Cerebellar cortex (tissue), 1 donor: ENCODE data around the gene GRPEL1.
"Not testable (repeated sequence)": the region's sequence is repeated elsewhere in the genome, so short reads cannot be mapped to it uniquely, and the experiment has no call there.

Experiments used
- DNase-seq: peaks from one replicate; pipeline ENCODE4 v3.0.0-alpha.2; 2015; ENCODE audit warnings: low spot score

GRPEL1 gene

DNA sequence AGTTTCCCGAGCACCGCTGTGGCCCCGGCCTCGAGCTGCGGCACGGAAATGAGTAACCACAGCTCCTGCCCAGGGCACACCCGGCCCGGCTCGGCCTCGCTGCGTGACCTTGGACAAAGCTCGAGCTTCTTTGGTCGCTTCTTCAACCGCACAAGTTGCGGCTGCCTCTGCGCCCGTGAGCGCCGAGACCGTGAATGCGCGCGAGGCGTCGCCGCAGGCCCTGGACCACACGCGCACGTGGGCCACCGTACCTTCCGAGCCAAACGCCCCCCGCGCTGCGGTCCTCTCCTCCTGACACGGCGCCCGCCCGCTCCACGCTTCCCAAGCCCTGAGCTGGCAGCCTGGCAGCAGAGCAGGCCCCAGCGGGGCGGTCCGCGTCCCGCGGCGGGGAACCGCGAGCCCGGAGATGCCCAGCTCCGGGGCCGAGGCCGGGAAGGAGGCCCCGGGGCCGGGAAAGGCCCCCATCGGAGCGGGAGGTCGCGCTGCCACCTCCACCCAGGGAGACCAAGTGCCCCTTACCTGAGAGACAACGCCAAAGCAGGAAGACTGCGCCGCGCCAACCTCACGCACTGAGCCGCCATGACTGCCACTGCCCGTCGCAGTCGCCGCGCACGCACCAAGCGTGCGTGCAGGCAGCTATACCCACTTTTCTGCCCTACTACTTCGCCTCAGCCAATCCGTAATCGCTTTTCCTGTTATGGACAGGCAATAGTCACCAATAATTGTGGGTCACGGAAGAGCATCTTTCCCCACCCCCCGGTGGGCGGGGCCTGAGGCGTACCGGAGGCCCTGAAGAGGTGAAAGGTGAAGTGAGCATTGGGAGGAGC, at the start of gene GRPEL1:
GRPEL1 (minus strand) TSS at position 613 of the 827 bp plus-strand sequence; CDS start at position 581, 32 bp downstream.
- peak; percentile 100 for DNase-seq

DNA sequence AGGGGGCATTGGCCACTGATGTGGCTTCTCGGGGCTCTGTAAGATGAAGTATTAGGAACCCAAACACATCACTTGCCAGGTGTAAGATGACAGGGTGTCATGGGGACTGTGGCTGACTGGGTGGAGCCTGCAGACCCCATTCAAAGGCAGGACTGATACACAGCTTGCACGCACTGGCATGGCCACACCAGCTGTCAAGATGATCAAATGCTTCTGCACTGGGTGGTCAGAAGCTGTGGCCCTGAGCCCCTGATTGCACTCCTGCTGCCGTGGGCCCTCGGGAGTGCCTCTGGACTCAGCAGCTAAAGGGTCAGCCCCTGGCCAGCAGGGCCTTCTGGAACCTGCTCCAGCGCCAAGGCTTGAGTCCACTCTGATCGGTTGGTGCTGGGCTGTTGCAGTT, 48.8 kb upstream of the GRPEL1 start:
- DNase-seq: no peak

DNA sequence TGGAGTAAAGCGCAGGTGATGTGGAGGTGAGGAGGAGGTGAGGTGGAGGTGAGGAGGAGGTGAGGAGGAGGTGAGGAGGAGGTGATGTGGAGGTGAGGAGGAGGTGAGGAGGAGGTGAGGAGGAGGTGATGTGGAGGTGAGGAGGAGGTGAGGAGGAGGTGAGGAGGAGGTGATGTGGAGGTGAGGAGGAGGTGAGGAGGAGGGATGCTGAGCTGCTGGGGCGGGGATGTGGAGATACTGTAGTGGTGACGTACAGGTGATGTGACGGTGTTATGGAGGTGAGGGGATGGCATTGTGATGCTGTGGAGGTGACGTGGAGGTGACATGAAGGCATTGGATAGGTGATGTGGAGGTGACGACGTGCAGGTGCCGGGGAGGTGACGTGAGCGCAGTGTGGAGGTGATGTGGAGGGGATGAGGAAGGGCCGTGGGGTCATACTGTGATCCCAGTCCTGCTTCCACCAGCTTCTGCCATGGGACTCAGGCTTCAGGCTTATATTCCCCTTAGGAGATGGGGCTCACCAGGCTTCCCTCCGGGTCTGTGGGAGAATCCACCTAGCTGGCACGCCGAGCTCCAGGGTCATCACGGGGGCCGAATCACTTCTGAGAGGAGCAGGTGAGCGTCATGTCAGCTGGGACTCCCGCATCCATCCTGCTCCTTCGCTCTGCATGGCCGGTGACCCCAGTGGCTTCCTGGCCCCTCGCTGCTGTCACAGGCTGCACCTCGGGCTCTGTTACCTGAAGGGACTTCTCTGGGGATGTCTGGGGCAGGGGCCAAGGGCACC, 47.9 kb upstream of the GRPEL1 start:
- DNase-seq: no peak

DNA sequence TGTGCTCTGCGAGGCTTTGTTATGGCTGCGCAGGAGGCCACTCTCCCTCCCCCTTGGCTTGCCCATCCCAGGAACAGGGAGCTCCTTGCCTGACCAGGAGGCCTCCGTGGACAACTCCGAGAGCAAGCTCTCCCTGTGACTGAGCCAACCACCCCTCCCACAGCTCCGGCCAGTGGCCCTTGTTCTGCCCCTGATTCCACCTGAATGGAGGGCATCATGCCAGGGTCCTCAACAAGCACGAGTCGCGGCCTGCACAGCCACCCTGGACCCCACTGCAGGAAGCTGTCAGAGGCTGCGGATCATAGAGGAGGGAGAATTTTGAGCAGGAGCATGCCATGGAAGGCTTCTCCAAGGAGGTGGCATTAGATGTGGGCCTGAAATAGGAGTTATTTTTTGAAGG, 44.8 kb upstream of the GRPEL1 start:
- no peak for DNase-seq

DNA sequence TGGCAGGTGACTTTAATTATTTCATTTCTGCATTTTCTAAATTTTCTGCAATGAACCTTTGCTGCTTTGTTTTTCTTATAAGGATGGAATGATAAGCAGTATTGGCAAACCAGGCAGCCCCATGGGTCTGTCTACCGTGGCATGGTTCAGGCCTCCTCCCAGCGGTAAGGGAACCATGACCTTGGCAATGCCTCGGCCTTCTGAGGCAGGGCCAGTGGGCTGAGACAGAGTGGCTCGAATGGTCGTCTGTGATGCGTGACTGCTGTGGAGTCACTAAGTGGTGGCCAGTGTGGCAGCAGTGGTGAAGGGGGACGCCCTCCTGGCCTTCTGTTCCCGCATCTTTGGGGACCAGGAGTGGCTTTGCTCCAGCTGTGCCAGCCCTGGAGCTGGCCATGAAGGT, 43.6 kb upstream of the GRPEL1 start:
- no peak for DNase-seq

DNA sequence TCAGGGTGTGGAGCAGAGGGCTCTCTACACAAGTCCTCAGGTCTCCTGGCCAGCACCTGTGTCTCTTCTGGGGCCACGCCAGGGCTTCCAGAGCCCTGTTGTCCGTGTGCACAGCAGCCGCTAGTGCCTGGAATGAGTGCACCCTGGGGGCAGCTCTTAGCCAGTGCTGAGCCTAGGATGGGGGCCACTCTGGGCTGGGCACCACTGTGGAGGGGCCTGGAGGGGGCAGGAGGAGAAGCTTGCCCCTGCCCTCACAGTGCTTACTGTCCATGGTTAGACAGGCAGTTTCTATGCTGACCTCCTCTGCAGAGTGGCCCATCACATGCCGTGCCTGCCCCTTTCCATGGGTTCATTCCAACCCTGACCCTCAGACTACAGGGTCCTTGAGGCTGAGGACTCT, 42.7 kb upstream of the GRPEL1 start:
- DNase-seq: no peak

DNA sequence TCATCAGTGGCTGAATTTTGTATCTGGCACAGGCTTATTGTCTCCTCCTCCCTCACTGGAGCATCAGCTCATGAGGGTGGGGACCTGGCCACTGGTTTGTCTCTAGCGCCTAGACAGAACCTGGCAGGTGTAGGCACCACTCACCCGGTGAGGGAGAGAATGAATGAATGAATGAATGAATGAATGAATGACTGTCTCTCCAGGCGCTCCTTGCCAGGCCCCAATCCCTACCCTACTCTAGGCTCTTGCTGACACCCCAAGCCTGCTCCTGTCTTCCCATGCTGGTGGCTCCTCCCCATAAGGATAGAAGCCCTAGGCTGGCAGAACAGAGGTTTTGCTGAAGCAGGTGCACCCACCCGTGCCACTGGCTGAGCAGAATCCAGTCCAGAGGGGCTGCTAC, 41.3 kb upstream of the GRPEL1 start:
- DNase-seq: no peak

DNA sequence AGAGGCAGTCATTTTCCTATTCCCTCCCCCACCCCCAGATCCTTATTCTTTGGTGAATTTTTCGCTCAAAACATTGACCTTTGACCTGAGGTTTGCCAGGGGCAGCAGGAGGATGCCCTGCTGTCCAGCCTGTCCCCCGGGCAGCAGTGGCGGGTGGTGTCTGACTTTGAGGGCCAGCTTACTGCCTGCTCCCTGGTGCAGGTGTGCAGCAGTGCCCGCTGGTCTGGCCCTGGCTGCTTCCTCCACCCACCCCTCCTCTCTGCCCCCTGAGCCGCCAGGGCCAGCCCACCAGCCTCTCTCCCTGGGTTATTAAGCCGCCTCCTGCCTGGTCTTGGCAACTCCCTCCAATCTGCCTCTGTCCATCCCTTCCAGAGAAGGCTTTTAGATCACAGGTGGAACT, 40.8 kb upstream of the GRPEL1 start:
- no peak for DNase-seq

DNA sequence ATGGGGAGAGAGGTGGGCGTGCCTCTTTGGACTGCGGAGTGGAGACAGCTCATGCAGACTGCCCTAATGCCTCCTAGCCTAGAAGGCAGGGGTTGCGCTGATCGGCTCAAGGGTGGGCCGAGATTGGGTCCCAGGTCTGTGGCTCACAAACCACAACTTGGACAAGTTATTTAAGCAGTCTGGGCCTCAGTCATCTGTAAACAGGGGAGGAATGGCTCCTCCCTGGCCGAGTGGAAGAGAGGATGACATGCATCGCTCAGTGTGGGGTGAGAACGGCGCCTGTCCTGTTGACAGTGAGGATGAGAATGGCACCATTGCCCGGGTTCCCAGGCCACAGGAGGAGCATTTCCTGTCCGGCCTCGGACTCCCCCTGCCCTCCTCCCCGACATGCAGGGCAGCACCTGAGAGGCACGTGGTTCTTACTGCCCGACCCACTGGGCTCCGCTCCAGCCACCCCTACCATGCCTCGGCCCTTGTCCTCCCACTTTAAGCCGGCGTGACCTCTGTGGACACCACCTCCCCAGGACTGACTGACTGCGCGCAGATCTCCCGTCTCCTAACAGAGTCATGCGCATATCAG, 40.3 kb upstream of the GRPEL1 start:
- DNase-seq: no peak

DNA sequence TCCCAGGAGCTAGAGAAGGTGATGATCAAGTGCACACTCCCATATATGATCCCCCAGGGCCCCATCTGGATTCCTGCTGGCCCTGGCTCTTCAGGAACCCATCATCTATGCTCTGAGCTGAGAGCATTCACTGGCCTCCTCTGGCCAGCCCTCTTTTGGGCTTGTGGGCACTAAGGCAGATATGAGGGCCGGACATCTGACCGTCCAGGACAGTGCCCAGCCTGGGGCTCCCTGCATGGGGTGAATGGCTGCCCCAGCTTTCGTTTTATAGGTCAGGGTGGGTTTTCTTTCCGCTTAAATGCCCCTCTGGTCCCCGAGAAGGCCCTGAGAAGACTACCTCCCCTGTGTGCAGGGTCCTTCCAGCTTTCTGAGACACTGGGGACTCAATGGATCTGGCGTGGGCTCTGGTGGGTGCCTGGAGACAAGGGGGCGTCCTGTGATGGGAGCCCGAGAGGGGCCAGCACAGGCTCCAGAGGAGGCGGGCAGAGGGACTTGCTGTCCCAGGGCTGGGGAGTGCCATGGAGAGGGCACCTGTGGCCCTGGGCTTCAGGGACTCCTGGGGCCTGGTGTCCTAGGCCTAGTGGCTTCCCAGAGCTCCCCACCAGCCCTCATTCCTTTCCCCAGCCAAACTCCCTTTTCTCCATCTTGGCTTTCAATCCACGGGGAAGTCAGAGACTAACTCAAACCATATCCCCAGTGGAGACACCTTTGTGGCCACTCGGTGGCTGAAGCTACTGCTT, 39.5 kb upstream of the GRPEL1 start:
- DNase-seq: no peak

DNA sequence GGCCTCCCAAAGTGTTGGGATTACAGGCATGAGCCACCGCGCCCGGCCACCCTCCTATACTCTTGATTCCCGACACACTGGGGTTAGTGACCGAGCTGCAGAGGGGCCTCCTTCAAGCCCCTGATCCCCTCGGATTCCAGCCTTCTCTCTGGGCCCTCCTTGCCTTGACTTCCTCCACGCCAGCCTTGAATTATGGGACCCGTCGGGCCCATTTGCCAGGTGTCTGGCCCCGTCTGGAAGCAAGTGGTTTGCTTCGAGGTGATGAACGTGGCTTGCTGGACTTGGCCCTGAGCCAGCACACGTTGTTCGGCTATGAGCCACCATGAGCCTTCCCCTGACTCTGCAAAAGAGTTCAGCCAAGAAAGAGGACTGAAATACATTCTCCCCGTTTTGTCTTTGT, 37.4 kb upstream of the GRPEL1 start:
- no peak for DNase-seq

DNA sequence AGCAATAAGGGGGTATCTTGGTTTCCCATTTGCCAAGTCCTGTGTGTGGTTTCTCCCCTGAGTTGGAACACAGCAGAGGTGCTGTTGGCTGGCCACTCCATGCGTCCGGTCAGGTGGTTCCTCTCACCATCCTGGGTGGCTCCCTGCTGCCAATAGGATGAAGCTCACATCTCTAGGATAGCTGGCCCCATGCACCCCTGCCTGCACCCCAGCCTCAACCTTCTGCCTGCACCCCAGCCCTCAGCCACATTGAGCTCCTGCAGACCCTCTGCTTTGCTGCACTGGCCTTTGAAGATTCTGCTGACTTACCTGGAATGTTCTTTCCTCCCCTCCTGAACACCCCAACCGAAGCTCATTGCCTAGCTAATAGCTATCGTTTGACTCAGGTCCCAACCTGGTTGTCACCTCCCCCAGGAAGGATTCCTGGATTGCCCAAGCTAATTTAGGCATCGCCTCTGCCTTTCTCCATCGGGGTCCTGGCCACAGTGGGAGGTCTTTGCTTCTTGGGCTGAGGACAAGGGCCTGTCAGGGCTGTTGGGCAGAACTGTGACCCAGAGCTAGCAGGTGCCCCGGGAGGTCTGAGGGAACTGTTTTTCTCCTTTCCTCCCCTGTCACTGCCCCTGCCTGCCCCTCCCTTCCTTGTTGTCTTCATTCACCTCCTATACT, 36.6 kb upstream of the GRPEL1 start:
- no peak for DNase-seq

DNA sequence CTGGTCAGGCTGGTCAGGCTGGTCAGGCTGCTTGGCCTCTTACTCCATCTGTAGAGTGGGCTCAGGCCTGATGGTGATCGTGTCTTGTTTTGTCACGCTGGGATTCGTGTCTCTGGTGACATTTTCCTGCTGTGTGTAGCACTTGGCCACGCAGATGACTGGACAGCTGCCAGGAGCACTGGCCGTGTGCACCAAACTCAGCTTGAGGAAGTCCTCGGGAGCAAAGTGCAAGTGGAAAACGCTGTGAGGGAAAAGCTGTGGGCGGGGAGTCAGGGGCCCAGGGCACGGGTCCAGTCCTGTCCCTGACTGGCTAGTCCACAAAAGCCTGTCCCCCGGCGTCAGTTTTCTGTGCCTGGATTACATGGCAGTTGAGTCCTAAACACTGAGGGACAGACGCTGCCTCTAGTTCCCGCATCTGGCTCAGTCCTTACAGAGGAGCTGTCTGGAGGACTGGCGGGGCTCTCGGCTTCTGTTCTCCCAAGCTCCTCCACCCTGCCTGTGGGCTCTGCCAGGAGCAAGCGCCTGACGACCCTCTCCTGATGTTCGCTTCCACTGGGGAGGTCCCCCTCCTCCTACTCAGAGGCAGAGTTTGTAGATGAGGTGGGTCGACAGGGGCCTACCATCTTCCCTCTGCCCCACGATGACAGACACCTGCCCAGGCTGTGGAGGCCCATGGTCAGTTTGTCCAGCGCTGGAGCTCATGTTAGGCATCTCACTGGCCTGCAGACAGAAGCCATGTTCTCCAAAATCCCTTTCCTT, 35.9 kb upstream of the GRPEL1 start:
- no peak for DNase-seq

DNA sequence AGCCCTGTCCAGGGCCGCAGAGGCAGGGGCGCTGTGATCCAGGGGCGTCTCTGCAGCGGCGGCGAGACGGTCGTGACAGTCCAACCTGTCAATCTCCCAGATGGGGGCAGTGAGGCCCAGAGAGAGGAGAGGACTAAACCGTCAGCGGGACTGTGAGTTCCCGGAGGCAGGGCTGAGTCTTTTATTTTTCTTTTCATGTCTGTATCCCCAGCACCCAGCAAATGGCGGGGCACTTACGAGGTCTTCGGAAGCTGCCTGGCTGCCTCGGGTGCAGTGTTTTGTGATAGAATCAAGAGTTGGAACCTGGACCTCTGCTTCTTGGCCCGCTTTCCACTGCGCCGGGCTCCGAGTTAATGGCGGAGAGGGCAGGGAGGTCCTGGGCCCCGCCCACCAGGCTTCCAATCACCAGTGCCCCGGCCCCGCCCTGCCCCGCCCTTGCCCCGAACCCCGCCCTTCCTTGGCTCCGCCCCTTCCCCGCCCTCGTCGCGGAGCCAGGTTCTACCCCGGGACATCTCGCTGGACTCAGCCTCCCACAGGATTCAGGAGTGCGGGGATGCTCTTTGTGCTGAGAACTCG, 35.3 kb upstream of the GRPEL1 start:
- DNase-seq: peak; percentile 78

DNA sequence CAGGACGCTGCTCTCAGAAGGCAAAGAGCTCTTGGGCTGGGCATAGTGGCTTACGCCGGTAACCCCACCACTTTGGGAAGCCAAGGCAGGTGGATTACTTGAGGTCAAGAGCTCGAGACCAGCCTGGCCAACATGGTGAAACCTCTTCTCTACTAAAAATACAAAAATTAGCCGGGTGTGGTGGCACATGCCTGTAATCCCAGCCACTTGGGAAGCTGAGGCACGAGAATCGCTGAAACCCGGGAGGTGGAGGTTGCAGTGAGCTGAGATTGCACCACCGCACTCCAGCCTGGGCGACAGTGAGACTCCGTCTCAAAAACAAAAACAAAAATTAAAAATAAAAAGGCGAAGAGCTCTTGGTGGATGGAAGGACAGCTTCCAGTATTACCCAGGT, 34.6 kb upstream of the GRPEL1 start:
- DNase-seq: not testable (repeated sequence)

DNA sequence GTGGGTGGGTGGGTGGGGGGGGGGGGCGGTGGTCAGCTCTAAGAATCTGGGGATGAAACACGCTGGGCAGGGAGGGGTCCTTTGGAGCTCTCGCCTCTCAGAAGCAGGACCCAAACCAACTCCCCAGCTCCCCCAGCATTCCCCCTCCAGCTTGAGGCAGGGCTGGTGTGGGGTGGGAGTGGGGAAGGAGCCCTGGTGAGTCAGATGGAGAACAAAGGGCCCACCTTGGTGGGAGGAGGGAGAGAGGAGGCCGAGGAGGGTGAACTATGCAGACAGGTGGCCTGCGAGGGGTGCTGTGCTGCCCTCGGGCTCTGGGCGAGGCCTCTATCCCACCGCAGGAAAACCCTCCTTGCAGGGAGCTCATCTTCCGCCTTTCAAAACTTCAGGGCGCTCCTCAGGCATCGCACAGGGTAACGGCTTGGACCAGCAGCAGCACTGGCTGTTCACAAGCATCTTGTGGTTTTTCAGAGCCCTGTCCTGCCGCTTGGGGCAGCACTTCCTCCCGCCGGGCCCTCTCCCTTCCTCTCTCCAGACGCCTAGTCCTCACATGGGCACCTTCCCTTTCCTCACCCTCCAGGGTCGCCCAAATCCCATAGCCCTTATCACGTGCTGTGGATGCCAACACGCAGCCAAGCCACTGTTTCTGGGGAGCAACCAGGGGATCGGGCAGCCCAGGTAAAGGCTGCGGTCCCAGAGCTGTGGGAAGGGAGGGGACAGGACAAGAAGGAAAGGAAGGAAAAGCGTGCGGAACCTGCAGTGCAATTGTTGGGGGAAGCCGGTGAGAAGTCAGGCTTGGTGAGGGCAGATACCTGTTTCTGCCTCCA, 34.0 kb upstream of the GRPEL1 start:
- peak; percentile 81 for DNase-seq

DNA sequence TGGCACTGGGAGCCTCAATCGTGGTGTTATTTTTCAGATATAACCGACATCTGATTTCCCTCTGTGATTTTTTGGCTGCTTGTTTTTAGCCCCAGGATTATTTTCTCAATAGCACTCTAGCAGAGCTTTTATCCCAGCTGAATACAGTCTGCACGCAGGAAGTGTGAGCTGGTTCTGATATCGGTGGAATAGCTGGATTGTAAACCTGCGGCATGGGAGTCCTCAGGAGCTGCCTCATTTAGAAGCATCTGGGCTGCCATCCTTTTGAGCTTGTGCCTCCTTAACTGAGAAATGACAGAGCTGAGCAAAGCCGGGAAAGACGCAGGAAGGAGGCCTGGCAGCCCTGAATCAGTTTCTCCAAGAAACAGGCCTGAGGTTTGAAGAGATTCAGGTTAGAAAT, 28.4 kb upstream of the GRPEL1 start:
- no peak for DNase-seq

DNA sequence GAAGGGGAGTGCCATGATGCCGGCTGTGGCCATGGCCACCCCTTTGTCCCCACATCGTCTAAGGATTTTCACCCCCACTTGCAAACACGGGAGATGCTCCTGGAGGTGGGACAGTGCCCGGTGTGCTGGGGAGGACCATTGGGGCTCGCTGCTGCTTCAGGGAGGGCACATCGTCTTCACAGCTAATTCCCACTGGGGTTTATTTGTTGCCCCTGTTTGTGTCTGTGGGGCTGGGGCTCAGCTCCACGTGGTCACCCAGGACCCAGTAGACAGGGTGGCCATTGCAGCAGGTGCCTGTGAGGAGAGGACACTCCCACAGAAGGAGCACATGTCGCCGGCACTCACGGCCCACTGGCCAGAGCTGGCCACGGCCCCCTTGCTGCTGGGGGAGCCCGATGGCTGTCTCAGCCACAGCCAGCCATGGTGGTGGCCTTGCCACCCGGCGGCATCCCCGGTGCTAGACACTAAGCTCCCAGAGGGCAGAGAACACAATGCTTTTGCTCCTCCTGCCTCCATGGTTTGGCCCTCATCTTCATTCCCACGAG, 27.8 kb upstream of the GRPEL1 start:
- DNase-seq: no peak

DNA sequence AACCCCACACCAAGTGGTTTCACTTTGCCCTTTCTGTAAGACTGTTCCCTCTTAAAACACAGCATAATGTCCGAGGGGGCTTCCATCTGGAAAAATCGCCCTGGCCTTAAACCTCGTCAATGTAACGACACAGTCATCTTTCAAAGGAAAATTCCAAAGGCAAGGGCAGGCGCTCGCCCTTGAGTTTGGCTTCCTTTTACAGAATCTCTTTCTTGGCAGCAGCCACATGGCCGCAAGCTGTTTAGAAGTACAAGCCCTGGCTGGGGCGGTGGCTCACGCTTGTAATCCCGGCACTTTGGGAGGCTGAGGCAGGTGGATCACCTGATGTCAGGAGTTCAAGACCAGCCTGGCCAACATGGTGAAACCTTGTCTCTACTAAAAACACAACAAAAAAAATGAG, 27.1 kb upstream of the GRPEL1 start:
- DNase-seq: no peak
